Right hindlimb (tissue), 1 donor: ENCODE measurements around the gene PLAAT4.
"Not testable (repeated sequence)": the region's sequence is repeated elsewhere in the genome, so short reads cannot be mapped to it uniquely, and the experiment has no call there.

Experiments used
- DNase-seq: peaks from one replicate; pipeline ENCODE4 v3.0.0-alpha.2; 2018

The PLAAT4 gene

GRCh38 chr11:63573881-63574855, 37.6 kb downstream of the PLAAT4 start:
- peak; percentile 74 for DNase-seq

- DNase-seq: peak; percentile 58
Observed at GRCh38 chr11:63574856-63575602, 38.4 kb downstream of the PLAAT4 start.

GRCh38 chr11:63578882-63579281, 42.3 kb downstream of the PLAAT4 start:
- not testable (repeated sequence) for DNase-seq

GRCh38 chr11:63581224-63581623, 44.6 kb downstream of the PLAAT4 start:
- DNase-seq: not testable (repeated sequence)

GRCh38 chr11:63583357-63583677, 46.7 kb downstream of the PLAAT4 start:
- no peak for DNase-seq

- no peak for DNase-seq
Observed at GRCh38 chr11:63586451-63587166, 50.0 kb downstream of the PLAAT4 start.

GRCh38 chr11:63589000-63589399, 52.4 kb downstream of the PLAAT4 start:
- no peak for DNase-seq

- DNase-seq: no peak
Observed at GRCh38 chr11:63590024-63590788, 53.6 kb downstream of the PLAAT4 start.

GRCh38 chr11:63592975-63593395, 56.4 kb downstream of the PLAAT4 start:
- DNase-seq: no peak

GRCh38 chr11:63595296-63595695, 58.7 kb downstream of the PLAAT4 start:
- DNase-seq: no peak
